ENCODE results near the gene SNX8. TPM values are rescaled to one million over a fixed set of nuclear protein-coding genes. Genes with fewer than 3 reads are reported as not detected.

SNX8 gene
- total and polyA plus RNA-seq, 9 of the 15 experiments (the other 6 are each of a cell fraction or from before 2014, with no cell fraction given), result 2.7 to 51.6 (median 16.9) TPM

DNA sequence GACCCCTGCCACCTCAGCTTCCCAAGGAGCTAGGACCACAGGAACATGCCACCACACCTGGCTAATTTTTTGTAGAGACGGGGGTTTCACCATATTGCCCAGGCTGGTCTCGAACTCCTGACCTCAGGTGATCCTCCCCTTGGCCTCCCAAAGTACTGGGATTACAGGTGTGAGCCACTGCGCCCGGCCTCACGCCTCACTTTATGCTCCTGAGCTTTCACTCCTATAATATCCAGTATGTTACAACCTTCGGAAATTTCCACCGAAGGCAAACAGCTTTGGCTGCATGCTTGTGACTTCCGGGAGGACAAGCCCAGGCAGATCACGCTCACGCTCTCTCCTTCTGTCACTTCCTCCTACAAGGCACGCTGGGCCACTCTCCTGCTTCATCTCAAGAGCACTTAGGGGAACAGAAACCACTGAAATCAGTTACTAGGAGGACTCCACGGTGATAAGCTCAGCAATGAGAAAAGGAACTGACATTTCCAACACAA, 77.1 kb downstream of the SNX8 start:
- no peak for DNase-seq (ENCODE audit: extremely low read depth in 1 of 4, low spot score in 3 of 4)
- Histone ChIP-seq H3K9me3 (replicated peaks; ENCODE audit: control insufficient read depth, insufficient read depth, low read depth, low read length) (no peaks in the 10 kb centered on the region), H4K20me1 (replicated peaks; ENCODE audit: control insufficient read depth, insufficient read depth, low read length) (no peaks in the 10 kb centered on the region), H3K9ac (ENCODE audit: insufficient read depth in 1 of 2, low read depth in 2 of 2, low read length in 2 of 2) (no peak overlapping the region), H3K4me1 (replicated peaks in 1 of 2; ENCODE audit: control insufficient read depth in 2 of 2, insufficient read depth in 2 of 2, low read length in 2 of 2) (peaks cover 0 to 21% of the 10 kb centered on the region in 2 experiments; a peak in 3 of 5 replicates), H3K36me3 (ENCODE audit: control insufficient read depth, insufficient read depth, low read length) (peaks cover 64% of the 10 kb centered on the region; the same call in 2 of the 3 replicates), H3K27me3 (ENCODE audit: control insufficient read depth in 2 of 2, insufficient read depth in 2 of 2, low read length in 2 of 2) (no peaks in the 10 kb centered on the region), H2AFZ (ENCODE audit: low read depth, low read length) (no peak overlapping the region), H3K79me2 (ENCODE audit: control insufficient read depth, insufficient read depth, low read length) (peaks cover 45% of the 10 kb centered on the region), H3K9me1 (ENCODE audit: control insufficient read depth, insufficient read depth, low read length) (no peaks in the 10 kb centered on the region), H3K4me3 (no peak overlapping the region), H3K27ac (ENCODE audit: extremely low read depth, low read depth, low read length) (no peak overlapping the region), H3K4me2 (ENCODE audit: insufficient read depth, low read length) (no peak overlapping the region)
- ChIA-PET CTCF (ENCODE audit: low intra/inter-chr PET ratio) (no interaction called here), POLR2A (interaction anchor here (0.8 to 1.4 kb wide), 5 partner anchors 12 to 120 kb away, joined by 3 to 9 read pairs (median 3); no protein-coding TSS in a partner anchor)
- WGBS (ENCODE audit: insufficient coverage, low coverage, missing lambda C conversion rate), result 93% methylated on average over 11 of the region's 12 CpGs
- TF ChIP-seq POLR2A (conservative IDR thresholded peaks at IDR 0.05) (0 out of 2 replicates have a peak, but pooled peaks have one; percentile 29), ZC3H8 (IDR thresholded peaks at IDR 0.05) (no peak), RBFOX2 (IDR thresholded peaks at IDR 0.05; ENCODE audit: low read depth, low read length) (peak; percentile 44; the same call in 1 of the 2 replicates), ATF7 (IDR thresholded peaks at IDR 0.05) (no peak), RBM14 (IDR thresholded peaks at IDR 0.05; ENCODE audit: borderline replicate concordance, insufficient read depth, low read depth, low read length) (no peak), CBX5 (IDR thresholded peaks at IDR 0.05; ENCODE audit: borderline replicate concordance, low read depth) (no peak), ZNF274 (IDR thresholded peaks at IDR 0.05; ENCODE audit: borderline replicate concordance, low read depth, low read length) (no peak)
- TF ChIP-seq, protein P1, sequence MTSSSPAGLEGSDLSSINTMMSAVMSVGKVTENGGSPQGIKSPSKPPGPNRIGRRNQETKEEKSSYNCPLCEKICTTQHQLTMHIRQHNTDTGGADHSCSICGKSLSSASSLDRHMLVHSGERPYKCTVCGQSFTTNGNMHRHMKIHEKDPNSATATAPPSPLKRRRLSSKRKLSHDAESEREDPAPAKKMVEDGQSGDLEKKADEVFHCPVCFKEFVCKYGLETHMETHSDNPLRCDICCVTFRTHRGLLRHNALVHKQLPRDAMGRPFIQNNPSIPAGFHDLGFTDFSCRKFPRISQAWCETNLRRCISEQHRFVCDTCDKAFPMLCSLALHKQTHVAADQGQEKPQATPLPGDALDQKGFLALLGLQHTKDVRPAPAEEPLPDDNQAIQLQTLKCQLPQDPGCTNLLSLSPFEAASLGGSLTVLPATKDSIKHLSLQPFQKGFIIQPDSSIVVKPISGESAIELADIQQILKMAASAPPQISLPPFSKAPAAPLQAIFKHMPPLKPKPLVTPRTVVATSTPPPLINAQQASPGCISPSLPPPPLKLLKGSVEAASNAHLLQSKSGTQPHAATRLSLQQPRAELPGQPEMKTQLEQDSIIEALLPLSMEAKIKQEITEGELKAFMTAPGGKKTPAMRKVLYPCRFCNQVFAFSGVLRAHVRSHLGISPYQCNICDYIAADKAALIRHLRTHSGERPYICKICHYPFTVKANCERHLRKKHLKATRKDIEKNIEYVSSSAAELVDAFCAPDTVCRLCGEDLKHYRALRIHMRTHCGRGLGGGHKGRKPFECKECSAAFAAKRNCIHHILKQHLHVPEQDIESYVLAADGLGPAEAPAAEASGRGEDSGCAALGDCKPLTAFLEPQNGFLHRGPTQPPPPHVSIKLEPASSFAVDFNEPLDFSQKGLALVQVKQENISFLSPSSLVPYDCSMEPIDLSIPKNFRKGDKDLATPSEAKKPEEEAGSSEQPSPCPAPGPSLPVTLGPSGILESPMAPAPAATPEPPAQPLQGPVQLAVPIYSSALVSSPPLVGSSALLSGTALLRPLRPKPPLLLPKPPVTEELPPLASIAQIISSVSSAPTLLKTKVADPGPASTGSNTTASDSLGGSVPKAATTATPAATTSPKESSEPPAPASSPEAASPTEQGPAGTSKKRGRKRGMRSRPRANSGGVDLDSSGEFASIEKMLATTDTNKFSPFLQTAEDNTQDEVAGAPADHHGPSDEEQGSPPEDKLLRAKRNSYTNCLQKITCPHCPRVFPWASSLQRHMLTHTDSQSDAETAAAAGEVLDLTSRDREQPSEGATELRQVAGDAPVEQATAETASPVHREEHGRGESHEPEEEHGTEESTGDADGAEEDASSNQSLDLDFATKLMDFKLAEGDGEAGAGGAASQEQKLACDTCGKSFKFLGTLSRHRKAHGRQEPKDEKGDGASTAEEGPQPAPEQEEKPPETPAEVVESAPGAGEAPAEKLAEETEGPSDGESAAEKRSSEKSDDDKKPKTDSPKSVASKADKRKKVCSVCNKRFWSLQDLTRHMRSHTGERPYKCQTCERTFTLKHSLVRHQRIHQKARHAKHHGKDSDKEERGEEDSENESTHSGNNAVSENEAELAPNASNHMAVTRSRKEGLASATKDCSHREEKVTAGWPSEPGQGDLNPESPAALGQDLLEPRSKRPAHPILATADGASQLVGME (CRISPR knock-in tag; IDR thresholded peaks at IDR 0.05), result no peak
- TF ChIP-seq, protein P2, sequence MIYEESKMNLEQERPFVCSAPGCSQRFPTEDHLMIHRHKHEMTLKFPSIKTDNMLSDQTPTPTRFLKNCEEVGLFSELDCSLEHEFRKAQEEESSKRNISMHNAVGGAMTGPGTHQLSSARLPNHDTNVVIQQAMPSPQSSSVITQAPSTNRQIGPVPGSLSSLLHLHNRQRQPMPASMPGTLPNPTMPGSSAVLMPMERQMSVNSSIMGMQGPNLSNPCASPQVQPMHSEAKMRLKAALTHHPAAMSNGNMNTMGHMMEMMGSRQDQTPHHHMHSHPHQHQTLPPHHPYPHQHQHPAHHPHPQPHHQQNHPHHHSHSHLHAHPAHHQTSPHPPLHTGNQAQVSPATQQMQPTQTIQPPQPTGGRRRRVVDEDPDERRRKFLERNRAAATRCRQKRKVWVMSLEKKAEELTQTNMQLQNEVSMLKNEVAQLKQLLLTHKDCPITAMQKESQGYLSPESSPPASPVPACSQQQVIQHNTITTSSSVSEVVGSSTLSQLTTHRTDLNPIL (CRISPR knock-in tag; IDR thresholded peaks at IDR 0.05), result no peak
- no TSS peak for BruUV-seq (replicated peaks)
- ATAC-seq, result no peak
- intact Hi-C loops (cut with micrococcal nuclease) (no loop called here), in situ Hi-C loops (cut with MboI) (no loop called here)
- FAIRE-seq, result no peak

All from K562 (cell line).